ENCODE results near the gene KRTAP15-1.
A peak's percentile ranks its signal among the peaks of the same experiment; 100 is the strongest.

Gene KRTAP15-1

GRCh38 chr21:30408782-30409494, 31.1 kb upstream of the KRTAP15-1 start:
- Histone ChIP-seq H3K9me2 (replicated peaks; ENCODE audit: low read depth, low read length) (no peaks in the 10 kb centered on the region), H3K9me3 (ENCODE audit: insufficient read depth, low read depth, low read length) (no peaks in the 10 kb centered on the region), H3K4me3 (ENCODE audit: low read length, poor library complexity, severe bottlenecking) (no peak overlapping the region), H3K27me3 (ENCODE audit: insufficient read depth, low read length, poor library complexity, severe bottlenecking) (no peaks in the 10 kb centered on the region), H3K36me3 (ENCODE audit: insufficient read depth, low read length) (no peaks in the 10 kb centered on the region), H3F3A (ENCODE audit: low read depth) (no peaks in the 10 kb centered on the region), H3K4me1 (ENCODE audit: insufficient read depth, low read length, poor library complexity, severe bottlenecking) (no peaks in the 10 kb centered on the region), H3K9ac (ENCODE audit: low read depth, low read length, poor library complexity, severe bottlenecking) (no peak overlapping the region), H2AFZ (ENCODE audit: low read length) (no peak overlapping the region), H3K79me2 (ENCODE audit: insufficient read depth, low read length) (no peaks in the 10 kb centered on the region), H4K20me1 (ENCODE audit: insufficient read depth, low read length, poor library complexity, severe bottlenecking) (no peaks in the 10 kb centered on the region), H3K4me2 (ENCODE audit: low read depth, low read length, poor library complexity, severe bottlenecking) (no peak overlapping the region)
- no peak for TF ChIP-seq EZH2phosphoT487 (IDR thresholded peaks at IDR 0.05; ENCODE audit: borderline replicate concordance)
- TF ChIP-seq CTCF (conservative IDR thresholded peaks at IDR 0.05; ENCODE audit: low read length), result peak; percentile 40

GRCh38 chr21:30415993-30416392, 24.1 kb upstream of the KRTAP15-1 start:
- Histone ChIP-seq H3K9me3 (ENCODE audit: insufficient read depth, low read depth, low read length) (peaks cover 3% of the 10 kb centered on the region; the same call in 1 of the 2 replicates), H3K9ac (ENCODE audit: low read depth, low read length, poor library complexity, severe bottlenecking) (no peak overlapping the region), H3F3A (ENCODE audit: low read depth) (no peaks in the 10 kb centered on the region), H3K27me3 (ENCODE audit: insufficient read depth, low read length, poor library complexity, severe bottlenecking) (no peaks in the 10 kb centered on the region), H3K4me3 (ENCODE audit: low read length, poor library complexity, severe bottlenecking) (no peak overlapping the region), H3K4me2 (ENCODE audit: low read depth, low read length, poor library complexity, severe bottlenecking) (no peak overlapping the region), H2AFZ (ENCODE audit: low read length) (no peak overlapping the region), H3K9me2 (replicated peaks; ENCODE audit: low read depth, low read length) (no peaks in the 10 kb centered on the region), H4K20me1 (ENCODE audit: insufficient read depth, low read length, poor library complexity, severe bottlenecking) (no peaks in the 10 kb centered on the region), H3K79me2 (ENCODE audit: insufficient read depth, low read length) (no peaks in the 10 kb centered on the region), H3K4me1 (ENCODE audit: insufficient read depth, low read length, poor library complexity, severe bottlenecking) (no peaks in the 10 kb centered on the region), H3K36me3 (ENCODE audit: insufficient read depth, low read length) (no peaks in the 10 kb centered on the region)
- TF ChIP-seq CTCF (conservative IDR thresholded peaks at IDR 0.05; ENCODE audit: low read length) (no peak), EZH2phosphoT487 (IDR thresholded peaks at IDR 0.05; ENCODE audit: borderline replicate concordance) (no peak)

- H3K9me3 ChIP-seq (ENCODE audit: insufficient read depth, low read depth, low read length), result no peaks in the 10 kb centered on the region
- no peak within 1 kb of the TSS for H3K9ac ChIP-seq (ENCODE audit: low read depth, low read length, poor library complexity, severe bottlenecking)
- no peak within 1 kb of the TSS for H3K4me2 ChIP-seq (ENCODE audit: low read depth, low read length, poor library complexity, severe bottlenecking)
- no peaks in the 10 kb centered on the region for H3K36me3 ChIP-seq (ENCODE audit: insufficient read depth, low read length)
- H2AFZ ChIP-seq (ENCODE audit: low read length), result no peak within 1 kb of the TSS
- no peaks in the 10 kb centered on the region for H3K9me2 ChIP-seq (replicated peaks; ENCODE audit: low read depth, low read length)
- H3K4me3 ChIP-seq (ENCODE audit: low read length, poor library complexity, severe bottlenecking), result no peak within 1 kb of the TSS
- H4K20me1 ChIP-seq (ENCODE audit: insufficient read depth, low read length, poor library complexity, severe bottlenecking), result no peaks in the 10 kb centered on the region
- no peaks in the 10 kb centered on the region for H3K4me1 ChIP-seq (ENCODE audit: insufficient read depth, low read length, poor library complexity, severe bottlenecking)
- H3F3A ChIP-seq (ENCODE audit: low read depth), result no peaks in the 10 kb centered on the region
- no peaks in the 10 kb centered on the region for H3K79me2 ChIP-seq (ENCODE audit: insufficient read depth, low read length)
- TF ChIP-seq EZH2phosphoT487 (IDR thresholded peaks at IDR 0.05; ENCODE audit: borderline replicate concordance) (no peak), CTCF (conservative IDR thresholded peaks at IDR 0.05; ENCODE audit: low read length) (no peak)
- no peaks in the 10 kb centered on the region for H3K27me3 ChIP-seq (ENCODE audit: insufficient read depth, low read length, poor library complexity, severe bottlenecking)
Observed at GRCh38 chr21:30425826-30426225, 14.2 kb upstream of the KRTAP15-1 start, which contains the start of gene KRTAP13-3. Gene KRTAP13-3, minus strand, starts transcription at chr21:30425926. Its CDS starts 14 bp downstream, at chr21:30425912.

Measured in Loucy (cell line).